Transverse colon (tissue), 4 donors: ENCODE results near the gene HECTD4.

Experiments
- CTCF ChIP-seq, 5 experiments: fragments of 200-600 bp in 3 of 5; fragments of 450-650 bp in 2 of 5; sonication (generic) in 3 of 5; IDR thresholded peaks; 1 replicate in 2 of 5; 2 replicates in 3 of 5; pipeline ENCODE4 v1.5.1; 2016 to 2017; ENCODE audit warnings: antibody characterized with exemption in 5 of 5, inconsistent platforms in 3 of 5, mild to moderate bottlenecking in 2 of 5, moderate library complexity in 1 of 5
- EP300 ChIP-seq: sonication (generic); formaldehyde crosslinking; IDR thresholded peaks from one replicate; pipeline ENCODE4 v1.6.1; 2017; ENCODE audit warnings: antibody characterized with exemption, low read depth
- POLR2AphosphoS5 ChIP-seq, 3 donors: sonication (generic); formaldehyde crosslinking; IDR thresholded peaks; one replicate each; pipeline ENCODE4 v1.6.1; 2016; ENCODE audit warnings: antibody characterized with exemption in 3 of 3

GRCh38 chr12:112218150-112218549 is 164.1 kb downstream of the HECTD4 start:
- no peak for TF ChIP-seq CTCF (IDR thresholded peaks at IDR 0.05)
- TF ChIP-seq EP300, result no peak
- TF ChIP-seq POLR2AphosphoS5 (IDR thresholded peaks at IDR 0.05), result no peak
